HG03025 (cell line): ENCODE data around the gene CARD9.
"Not testable (repeated sequence)": the region's sequence is repeated elsewhere in the genome, so short reads cannot be mapped to it uniquely, and the experiment has no call there.

ENCODE experiments used
- ATAC-seq: cut with Tn5 transposase; IDR thresholded peaks from one replicate; pipeline ENCODE4 v1.9.1; 2021; ENCODE audit warnings: mild to moderate bottlenecking, moderate library complexity; ENCODE audit not compliant: unreplicated experiment, low FRiP score

Gene CARD9

DNA sequence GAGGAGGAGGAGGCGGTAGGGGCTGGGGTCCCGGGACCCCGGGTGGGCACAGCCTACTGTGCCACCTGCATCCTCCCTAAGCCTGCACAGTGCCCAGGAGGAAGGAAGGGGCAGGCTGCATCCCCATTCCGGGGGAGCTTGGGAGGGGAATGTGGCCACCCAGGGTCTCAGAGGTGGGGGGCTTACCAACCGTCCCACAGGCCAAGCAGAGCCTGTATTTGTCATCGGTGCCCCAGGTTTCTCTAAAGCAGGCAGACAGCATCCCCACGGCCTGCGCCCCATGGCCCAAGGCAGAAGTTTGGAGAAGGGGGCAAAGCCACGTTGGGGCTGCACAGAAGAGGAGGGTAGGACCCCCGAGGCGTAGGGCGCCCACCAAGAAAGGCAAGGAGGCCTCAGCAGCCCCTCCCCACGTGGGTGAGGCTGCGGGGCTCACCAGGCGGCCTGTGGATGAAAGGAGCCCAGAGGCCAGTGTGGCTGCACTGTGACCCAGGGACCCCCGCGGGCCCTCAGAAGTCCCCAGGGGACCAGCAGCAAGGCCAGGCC is 46.6 kb downstream of the CARD9 start:
- ATAC-seq = no peak

DNA sequence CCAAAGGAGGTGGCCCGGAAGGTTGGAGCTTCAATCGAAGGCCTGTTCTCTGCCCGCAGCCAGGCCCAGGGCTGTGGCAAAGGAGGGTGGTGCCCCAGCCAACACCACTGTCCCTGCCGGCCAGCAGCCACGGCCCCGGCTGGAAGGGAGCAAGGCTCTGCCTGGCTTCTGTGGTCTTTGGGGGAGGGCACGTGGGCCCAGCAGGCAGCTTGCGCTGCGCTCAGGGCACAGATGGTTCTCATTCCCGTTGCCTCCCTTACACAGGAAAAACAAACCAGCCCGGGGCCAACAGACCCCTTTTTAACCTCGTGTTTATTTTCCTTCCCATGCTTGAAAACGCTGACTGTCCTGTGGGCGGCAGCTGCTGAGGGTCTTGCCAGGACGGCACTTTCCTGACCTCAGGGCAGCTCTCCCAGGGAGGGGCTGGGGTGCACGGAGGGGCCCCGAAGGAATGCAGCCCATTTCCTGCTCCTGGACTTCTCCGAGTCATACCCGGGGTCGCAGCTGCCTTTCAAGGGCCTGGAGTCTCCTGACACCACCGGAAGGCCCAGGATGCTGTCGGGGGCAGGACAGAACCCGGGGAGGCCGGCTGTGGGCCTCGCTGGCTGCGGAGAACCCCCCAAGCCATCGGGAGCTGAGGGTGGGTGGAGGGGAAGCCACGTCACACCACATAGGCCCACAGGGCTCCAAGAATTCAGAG is 47.3 kb downstream of the CARD9 start:
- ATAC-seq = no peak

DNA sequence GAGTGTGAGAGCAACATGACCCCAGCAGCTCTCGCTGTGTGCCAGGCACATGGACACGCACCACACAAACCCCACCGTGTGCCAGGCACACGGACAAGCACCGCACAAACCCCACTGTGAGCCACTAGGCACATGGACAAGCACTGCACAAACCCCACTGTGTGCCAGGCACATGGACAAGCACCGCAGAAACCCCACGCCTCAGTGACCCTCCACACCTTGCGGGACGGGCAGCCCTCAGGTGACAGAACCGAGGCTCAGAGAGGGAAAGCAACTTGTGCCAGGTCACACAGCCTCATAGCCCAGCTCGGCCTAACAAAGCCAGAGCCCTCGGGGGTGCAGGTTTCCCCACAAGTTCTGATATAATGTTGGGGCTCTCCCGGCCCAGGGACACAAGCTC is 48.1 kb downstream of the CARD9 start:
- ATAC-seq = no peak

DNA sequence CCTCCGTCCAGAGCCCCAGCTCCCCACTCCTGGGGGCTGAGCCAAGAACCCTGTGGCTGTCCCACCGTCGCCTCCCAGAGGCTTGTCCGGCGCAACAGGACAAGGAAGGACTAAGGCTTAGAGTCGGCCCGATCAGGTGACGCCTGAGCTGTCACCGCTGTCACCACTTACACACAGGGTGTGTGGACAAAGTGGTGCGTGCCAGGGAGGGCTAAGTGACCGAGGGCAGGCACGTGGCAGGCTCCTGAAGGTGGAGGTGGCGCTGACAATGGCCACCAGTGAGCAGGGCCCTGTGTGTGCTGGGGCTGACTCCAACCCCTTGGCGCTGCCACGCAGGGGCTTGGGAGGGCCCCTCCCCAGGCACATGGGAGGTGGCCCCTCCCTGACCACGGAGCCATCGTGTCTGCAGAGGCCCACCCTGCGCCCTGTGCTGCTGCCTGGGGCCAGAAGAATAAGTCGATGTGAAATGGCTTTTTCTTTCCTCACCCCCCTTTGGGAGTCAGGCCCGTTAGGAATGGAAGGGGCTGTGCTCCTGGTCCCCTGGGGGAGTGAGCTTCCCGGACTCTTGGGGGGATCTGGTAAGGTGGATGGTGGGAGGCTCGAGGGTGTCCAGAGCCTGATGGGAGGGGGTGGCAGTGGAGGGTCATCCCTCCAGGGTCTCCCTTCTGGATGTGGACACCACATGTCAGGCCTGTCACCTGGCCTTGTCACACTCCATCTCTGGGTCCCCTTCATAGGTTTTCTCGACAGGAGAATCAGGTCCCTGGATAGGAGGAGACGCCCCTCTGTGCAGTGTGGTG is 48.8 kb downstream of the CARD9 start:
- no peak for ATAC-seq

DNA sequence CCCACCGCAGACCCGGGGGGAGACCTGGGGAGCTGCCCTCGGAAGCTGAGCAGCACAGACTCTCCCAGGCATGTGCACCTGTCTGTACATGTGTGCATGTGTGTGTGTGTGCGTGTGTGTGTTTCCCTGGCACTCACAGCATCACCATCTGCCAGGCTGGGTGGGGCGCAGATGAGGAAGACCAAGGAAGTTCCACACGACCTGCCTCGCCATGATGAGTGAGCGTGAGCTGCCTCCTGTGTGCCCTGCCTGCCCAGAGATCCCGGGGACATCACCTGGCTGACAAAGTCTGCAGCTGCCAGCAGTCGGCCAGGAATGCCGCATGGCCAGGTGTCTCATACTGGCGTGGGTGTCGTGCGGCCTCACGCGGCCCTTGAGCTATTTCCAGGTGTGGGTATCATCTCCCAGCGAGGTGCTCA is 50.1 kb downstream of the CARD9 start:
- ATAC-seq = no peak

DNA sequence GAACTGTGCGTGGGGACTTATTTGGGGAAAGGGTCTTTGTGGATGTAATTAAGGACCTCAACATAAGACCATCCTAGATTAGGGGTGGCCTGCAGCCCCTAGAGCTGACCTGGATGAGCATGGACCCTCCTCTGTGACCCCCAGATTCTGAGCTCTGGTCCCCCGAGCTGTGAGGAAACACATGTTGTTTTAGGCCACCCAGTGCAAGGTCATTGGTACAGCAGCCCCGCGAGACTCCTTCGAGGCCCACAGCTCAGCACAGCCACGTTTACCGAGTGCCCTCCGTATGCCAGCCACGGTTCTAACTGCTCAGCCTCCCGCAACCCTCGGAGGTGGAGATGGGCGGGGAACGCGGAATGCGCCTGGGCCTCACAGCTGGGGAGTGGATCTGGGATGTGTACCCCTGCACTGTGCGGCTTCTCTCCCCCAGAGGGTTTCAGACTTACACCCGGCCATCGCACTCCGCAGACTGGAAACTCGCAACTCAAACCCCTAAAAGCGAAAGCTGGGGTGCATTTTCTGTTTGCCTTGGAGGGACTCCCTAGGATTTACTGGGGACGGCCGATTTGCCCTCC is 50.6 kb downstream of the CARD9 start:
- no peak for ATAC-seq

DNA sequence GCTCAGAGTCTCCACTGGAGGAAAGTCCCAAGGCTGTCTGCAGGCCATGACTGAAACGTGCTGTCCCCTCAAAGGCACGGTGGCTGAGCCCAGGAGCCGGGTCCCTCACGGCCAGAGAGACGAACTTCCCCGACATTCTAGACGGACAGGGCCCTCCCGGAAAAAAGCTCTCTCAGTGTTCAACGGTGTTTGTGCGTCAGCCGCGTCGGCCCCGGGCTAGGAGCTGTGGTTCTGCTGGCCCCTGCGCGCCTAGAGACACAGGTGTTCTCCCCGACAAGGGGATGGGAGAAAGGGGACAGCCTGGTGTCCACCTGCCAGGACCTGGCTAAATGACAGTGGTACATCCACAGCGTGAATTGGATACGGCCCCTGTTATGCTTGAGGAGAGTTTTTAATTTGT is 51.9 kb downstream of the CARD9 start:
- no peak for ATAC-seq

DNA sequence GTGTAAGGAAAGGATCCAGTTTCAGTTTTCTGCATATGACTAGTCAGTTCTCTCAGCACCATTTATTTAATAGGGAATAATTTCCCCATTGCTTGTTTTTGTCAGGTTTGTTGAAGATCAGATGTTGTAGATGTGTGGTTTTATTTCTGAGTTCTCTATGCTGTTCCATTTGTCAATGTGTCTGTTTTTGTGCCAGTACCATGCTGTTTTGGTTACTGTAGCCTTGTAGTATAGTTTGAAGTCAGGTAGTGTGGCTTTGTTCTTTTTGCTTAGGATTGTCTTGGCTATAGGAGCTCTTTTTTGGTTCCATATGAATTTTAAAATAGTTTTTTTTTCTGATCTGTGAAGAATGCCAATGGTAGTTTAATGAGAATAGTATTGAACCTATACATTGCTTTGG is 52.5 kb downstream of the CARD9 start:
- ATAC-seq = not testable (repeated sequence)

DNA sequence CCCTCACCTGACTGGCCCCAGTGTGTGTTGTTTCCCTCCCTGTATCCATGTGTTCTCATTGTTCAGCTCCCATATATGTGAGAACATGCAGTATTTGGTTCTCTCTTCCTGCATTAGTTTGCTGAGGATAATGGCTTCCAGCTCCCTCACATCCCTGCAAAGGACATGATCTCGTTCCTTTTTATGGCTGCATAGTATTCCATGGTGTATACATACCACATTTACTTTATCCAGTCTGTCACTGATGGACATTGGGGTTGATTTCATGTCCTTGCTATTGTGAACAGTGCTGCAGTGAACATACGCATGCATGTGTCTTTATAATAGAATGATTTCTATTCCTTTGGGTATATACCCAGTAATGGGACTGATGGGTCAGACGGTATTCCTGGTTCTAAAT is 53.5 kb downstream of the CARD9 start:
- ATAC-seq = not testable (repeated sequence)

DNA sequence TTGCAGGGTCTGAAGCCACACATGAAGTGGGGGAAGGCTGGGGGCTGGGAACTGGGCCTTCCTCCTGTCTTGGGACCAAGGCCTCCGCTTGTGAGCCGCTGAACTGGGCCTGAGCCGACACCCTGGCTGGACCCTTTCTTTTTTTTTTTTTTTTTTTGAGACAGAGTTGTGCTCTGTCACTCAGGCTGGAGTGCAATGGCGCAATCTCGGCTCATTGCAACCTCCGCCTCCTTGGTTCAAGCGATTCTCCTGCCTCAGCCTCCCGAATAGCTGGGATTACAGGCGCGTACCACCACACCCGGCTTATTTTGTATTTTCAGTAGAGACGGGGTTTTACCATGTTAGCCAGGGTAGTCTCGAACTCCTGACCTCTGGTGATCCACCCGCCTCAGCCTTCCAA is 54.2 kb downstream of the CARD9 start:
- ATAC-seq = not testable (repeated sequence)

DNA sequence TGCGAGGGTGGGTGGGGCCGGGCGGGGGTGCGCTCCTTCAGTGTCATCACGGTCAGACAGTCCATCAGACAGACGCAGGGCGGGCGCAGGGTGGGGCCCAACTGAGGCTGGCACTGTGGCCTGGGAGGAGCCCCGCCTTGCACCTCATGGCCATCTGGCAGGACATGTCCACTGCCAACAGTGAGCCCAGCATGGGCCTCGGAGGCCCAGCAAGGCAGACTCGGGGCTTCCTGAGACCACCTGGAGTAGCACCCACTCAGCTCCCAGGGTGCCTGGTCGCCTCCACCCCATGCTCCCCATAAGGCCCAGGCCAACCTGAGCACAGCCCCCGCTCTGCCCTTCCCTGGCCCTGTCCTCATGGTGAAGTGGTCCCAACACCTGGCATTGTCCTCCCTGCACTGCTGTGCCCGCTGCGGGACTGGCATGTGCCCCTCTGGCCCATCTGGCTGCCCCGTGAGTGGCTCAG is 54.7 kb downstream of the CARD9 start:
- ATAC-seq = no peak

DNA sequence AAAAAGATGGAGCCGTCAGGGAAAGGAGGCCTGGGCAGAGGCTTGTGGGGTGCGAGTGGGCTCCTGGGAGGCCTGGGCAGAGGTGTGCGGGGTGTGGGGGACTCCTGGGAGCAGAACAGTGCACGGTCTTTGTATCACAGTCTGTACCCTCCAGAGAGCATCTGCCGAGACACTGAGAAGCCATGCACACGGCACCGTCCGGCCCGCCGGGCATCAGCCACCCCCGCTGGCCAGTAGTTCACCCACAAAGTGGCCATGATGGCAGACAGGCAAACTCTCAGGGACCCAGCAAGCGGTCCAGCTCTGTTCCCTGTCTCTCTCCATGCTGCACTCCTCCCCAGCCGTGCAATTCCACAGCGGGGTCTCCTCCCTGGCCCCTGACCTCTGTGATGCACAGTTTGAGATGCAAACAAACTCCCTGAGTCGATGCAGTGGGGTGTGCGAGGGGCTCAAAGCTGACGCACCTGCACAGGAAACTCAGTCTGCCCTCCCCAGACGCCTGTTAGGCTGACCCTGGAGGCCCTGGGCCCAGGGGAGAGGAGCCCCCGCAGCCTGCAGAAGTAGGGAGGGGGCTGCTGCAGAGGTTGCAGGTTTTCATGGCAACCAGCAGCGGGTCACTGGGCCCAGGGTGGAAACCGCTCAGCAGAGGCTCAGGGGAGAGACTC is 55.2 kb downstream of the CARD9 start:
- no peak for ATAC-seq

DNA sequence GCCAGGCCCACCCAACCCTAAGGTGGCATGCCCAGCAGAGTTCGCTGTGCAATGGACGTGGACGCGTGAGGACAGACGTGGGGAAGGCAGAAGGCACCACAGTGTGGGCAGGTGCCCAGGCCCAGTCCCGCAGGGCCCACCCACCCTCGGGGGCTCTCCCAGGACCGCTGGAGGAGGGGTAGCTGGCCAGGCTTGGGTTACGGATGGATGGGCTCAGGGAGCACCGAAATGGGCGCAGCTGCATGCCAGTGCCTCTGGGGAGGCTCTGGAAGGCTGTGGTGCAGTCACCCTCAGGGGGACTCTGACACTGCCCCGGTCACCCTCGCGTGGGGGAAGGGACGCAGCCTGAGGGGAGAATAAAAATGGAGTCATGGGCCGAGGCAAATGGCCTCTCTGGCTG is 55.8 kb downstream of the CARD9 start:
- no peak for ATAC-seq

DNA sequence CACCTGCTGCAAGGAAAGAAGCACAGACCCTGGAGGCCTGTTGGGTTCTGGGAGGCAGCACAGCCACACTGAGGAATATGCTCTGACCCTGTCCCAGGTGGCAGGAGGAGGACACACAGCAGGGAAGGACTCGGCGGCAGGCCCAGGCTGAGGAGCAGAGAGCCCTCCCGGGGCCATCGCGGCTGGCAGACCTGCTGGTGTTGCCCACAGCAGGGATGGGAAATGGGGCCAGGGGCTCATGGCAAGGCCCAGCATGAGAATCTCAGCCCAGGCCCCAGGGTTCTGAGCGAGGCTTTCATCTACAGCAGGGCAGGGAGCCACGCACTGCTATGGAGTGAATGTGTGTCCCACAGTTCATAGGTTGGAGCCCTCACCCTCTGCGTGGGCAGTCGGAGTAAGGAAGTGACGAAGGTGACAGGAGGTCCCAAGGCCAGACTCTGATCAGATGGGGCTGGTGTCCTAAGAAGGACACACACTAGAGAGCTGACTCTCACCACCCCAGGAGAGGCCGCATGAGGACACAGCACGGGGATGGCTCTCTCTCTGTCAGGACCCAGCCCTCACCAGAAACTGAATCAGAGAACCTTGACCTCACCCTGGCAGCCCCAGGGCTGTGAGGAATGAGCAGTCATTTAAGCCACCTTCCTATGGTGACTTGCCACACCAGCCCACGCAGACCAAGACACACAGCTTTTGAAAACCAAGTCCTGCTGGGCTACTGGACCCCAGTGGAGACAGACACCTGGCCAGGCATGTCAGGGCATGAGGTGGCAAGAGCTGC is 56.4 kb downstream of the CARD9 start:
- no peak for ATAC-seq

DNA sequence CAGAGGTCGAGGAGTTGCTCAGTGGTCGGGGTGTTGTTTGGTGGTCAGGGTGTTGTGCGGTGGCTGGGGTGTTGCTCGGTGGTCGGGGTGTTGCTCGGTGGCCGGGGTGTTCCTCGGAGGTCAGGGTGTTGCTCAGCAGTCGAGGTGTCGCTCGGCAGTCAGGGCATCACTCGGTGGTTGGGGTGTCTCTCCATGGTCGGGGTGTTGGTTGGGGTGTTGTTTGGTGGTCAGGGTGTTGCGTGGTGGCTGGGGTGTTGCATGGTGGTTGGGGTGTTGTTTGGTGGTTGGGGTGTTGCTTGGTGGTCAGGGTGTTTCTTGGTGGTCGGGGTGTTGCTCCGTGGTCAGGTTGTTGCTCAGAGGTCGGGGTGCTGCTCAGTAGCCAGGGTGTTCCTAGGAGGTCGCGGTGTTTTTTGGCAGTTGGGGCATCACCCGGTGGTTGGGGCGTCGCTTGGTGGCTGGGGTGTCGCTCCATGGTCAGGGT is 57.2 kb downstream of the CARD9 start:
- no peak for ATAC-seq

DNA sequence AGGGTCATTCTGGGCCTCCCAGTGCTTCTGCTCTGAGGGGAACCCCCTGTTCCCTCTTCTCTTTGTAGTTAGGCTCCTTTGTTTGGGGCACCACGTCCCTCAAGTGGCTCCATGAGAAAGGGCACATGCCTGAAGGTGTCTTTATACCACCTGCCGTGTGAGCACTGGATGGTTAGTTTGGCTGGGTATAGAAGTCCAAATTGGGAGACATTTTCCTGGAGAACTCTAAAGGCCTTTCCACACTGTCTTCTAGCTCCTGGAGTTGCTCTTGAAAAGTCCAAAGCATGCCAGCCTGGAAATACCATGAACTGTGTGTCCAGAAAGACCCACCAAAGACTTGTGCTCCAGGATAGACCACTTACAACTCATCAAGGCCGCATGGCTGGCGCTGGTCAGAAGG is 58.5 kb downstream of the CARD9 start:
- no peak for ATAC-seq

DNA sequence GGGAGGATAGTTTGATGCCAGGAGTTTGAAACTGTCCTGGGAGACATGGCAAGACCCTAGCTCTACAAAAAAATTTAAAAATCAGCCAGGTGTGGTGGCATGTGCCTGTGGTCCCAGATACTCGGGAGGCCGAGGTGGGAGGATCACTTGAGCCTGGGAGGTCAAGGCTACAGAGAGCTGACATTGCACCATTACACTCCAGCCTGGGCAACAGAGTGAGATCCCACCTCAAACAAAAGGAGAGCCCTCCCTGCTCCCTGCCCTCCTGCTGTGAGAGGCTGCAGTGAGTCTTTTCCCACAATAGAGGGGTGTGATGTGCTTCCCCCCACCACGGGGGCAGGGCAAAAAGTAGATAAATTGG is 59.4 kb downstream of the CARD9 start:
- no peak for ATAC-seq
